Mesenchymal stem cell (in vitro differentiated cells and primary cell): ENCODE measurements around the gene QSER1. TPM values are rescaled to one million over a fixed set of nuclear protein-coding genes. Genes with fewer than 3 reads are reported as not detected.

Source experiments
- DNase-seq: peaks from one replicate; pipeline ENCODE4 v3.0.0-alpha.2; 2013
- H2AFZ ChIP-seq: one replicate; pipeline ENCODE4 v1.6.1; 2013; ENCODE audit warnings: low read depth, mild to moderate bottlenecking, control low read depth, inconsistent platforms, low read length, moderate library complexity
- H2AK5ac ChIP-seq: 2 replicates; pipeline ENCODE4 v1.6.1; 2013; ENCODE audit warnings: low read length, moderate library complexity, mild to moderate bottlenecking, inconsistent platforms; ENCODE audit not compliant: severe bottlenecking
- H2BK120ac ChIP-seq: one replicate; pipeline ENCODE4 v1.6.1; 2013; ENCODE audit warnings: low read depth, mild to moderate bottlenecking, inconsistent platforms, low read length, moderate library complexity
- H2BK12ac ChIP-seq, 2 experiments: one replicate each; pipeline ENCODE4 v1.6.1; 2013; ENCODE audit warnings: inconsistent platforms in 2 of 2, low read length in 2 of 2, mild to moderate bottlenecking in 2 of 2, moderate library complexity in 2 of 2, control low read depth in 1 of 2
- H2BK15ac ChIP-seq: one replicate; pipeline ENCODE4 v1.6.1; 2013; ENCODE audit warnings: mild to moderate bottlenecking, low read depth, inconsistent platforms; ENCODE audit not compliant: poor library complexity, severe bottlenecking
- H2BK5ac ChIP-seq: 2 replicates; pipeline ENCODE4 v1.6.1; 2013; ENCODE audit warnings: low read depth, mild to moderate bottlenecking, low read length, control low read depth, inconsistent platforms; ENCODE audit not compliant: poor library complexity, severe bottlenecking
- H3K14ac ChIP-seq, 2 experiments: one replicate each; pipeline ENCODE4 v1.6.1; 2013; ENCODE audit warnings: inconsistent platforms in 2 of 2, low read length in 2 of 2, control low read depth in 1 of 2, mild to moderate bottlenecking in 1 of 2, moderate library complexity in 1 of 2
- H3K18ac ChIP-seq, 2 experiments: one replicate each; pipeline ENCODE4 v1.6.1; 2013; ENCODE audit warnings: inconsistent platforms in 2 of 2, low read length in 2 of 2, control low read depth in 1 of 2, low read depth in 1 of 2, mild to moderate bottlenecking in 1 of 2
- H3K23ac ChIP-seq, 2 experiments: one replicate each; pipeline ENCODE4 v1.6.1; 2013; ENCODE audit warnings: inconsistent platforms in 2 of 2, low read length in 2 of 2, mild to moderate bottlenecking in 2 of 2, moderate library complexity in 2 of 2, control low read depth in 1 of 2
- H3K27ac ChIP-seq: 2 replicates; pipeline ENCODE4 v1.5.1; 2013; ENCODE audit warnings: mild to moderate bottlenecking, moderate library complexity, low read length, control low read depth, inconsistent platforms; ENCODE audit not compliant: poor library complexity, severe bottlenecking
- H3K27me3 ChIP-seq, 2 experiments: 2 replicates each; pipeline versions ENCODE4 v1.6.1 to v1.7.0; 2013; ENCODE audit warnings: low read length in 2 of 2, mild to moderate bottlenecking in 2 of 2, moderate library complexity in 2 of 2, control low read depth in 1 of 2, inconsistent platforms in 1 of 2; ENCODE audit not compliant: control insufficient read depth in 1 of 2, insufficient read depth in 1 of 2
- H3K36me3 ChIP-seq, 2 experiments: 2 replicates each; pipeline versions ENCODE4 v1.6.1 to v1.7.0; 2013; ENCODE audit warnings: low read length in 2 of 2, control low read depth in 1 of 2, inconsistent platforms in 1 of 2, low read depth in 1 of 2, mild to moderate bottlenecking in 1 of 2; ENCODE audit not compliant: insufficient read depth in 2 of 2, control insufficient read depth in 1 of 2
- H3K4ac ChIP-seq, 2 experiments: one replicate each; pipeline ENCODE4 v1.6.1; 2013; ENCODE audit warnings: inconsistent platforms in 2 of 2, low read length in 2 of 2, mild to moderate bottlenecking in 2 of 2, moderate library complexity in 2 of 2, control low read depth in 1 of 2, low read depth in 1 of 2
- H3K4me1 ChIP-seq: 2 replicates; pipeline ENCODE4 v1.6.1; 2013; ENCODE audit warnings: low read depth, low read length, control low read depth; ENCODE audit not compliant: control insufficient read depth, insufficient read depth
- H3K4me2 ChIP-seq: 2 replicates; pipeline ENCODE4 v1.6.1; 2013; ENCODE audit warnings: low read length, mild to moderate bottlenecking, inconsistent platforms; ENCODE audit not compliant: poor library complexity, severe bottlenecking
- H3K4me3 ChIP-seq, 2 experiments: 2 replicates each; pipeline versions ENCODE4 v1.5.1 to v1.7.0; 2013; ENCODE audit warnings: low read length in 2 of 2, mild to moderate bottlenecking in 2 of 2, control low read depth in 1 of 2, low read depth in 1 of 2; ENCODE audit not compliant: insufficient read depth in 1 of 2
- H3K79me1 ChIP-seq: replicated peaks from 2 replicates; pipeline ENCODE4 v1.6.1; 2013; ENCODE audit warnings: mild to moderate bottlenecking, control low read depth, low read length, inconsistent platforms; ENCODE audit not compliant: poor library complexity, severe bottlenecking
- H3K9ac ChIP-seq: 2 replicates; pipeline ENCODE4 v1.7.0; 2013; ENCODE audit warnings: mild to moderate bottlenecking, low read length, moderate library complexity
- H3K9me3 ChIP-seq: 2 replicates; pipeline ENCODE4 v1.7.0; 2013; ENCODE audit warnings: mild to moderate bottlenecking, low read length; ENCODE audit not compliant: control insufficient read depth
- H4K8ac ChIP-seq: one replicate; pipeline ENCODE4 v1.6.1; 2013; ENCODE audit warnings: inconsistent platforms, mild to moderate bottlenecking, low read length, moderate library complexity
- H4K91ac ChIP-seq: one replicate; pipeline ENCODE4 v1.6.1; 2013; ENCODE audit warnings: mild to moderate bottlenecking, low read length, inconsistent platforms
- WGBS: methylation state at CpG from one replicate; pipeline ENCODE4 v1.1.7; 2013; ENCODE audit warnings: mixed read lengths; 5-methylcytosine and 5-hydroxymethylcytosine counted together
- polyA plus RNA-seq, 2 experiments: library from polyadenylated mRNA; stranded (reverse); fragments of 200-250 nt; gene quantifications; one replicate each; pipeline ENCODE4 v1.2.3, GENCODE V29; 2013

The QSER1 gene
- 12.6 TPM for polyA plus RNA-seq (2013, experiment 1 of 2)
- polyA plus RNA-seq (2013, experiment 2 of 2), result 12.4 TPM

GRCh38 chr11:32892355-32893092, at the start of gene QSER1:
Gene QSER1, plus strand, starts transcription at chr11:32892811. Its CDS starts 315 bp downstream, at chr11:32893126.
- H3K79me1 ChIP-seq, result peaks cover 8% of the 10 kb centered on the region
- H4K91ac ChIP-seq, result peak within 1 kb of the TSS; percentile 92
- H4K8ac ChIP-seq, result peak within 1 kb of the TSS; percentile 95
- H3K27ac ChIP-seq, result peak within 1 kb of the TSS; percentile 68
- peak within 1 kb of the TSS; percentile 91 to 96 for H3K4me3 ChIP-seq
- peak within 1 kb of the TSS; percentile 96 for H3K9ac ChIP-seq
- no peak within 1 kb of the TSS for H2AK5ac ChIP-seq
- peak within 1 kb of the TSS; percentile 74 to 98 for H3K14ac ChIP-seq
- H3K23ac ChIP-seq, result peak within 1 kb of the TSS; percentile 55 to 94
- peaks cover 6% of the 10 kb centered on the region for H3K4me1 ChIP-seq
- peak within 1 kb of the TSS in 1 of 2 experiments; percentile 78 for H2BK12ac ChIP-seq
- peak within 1 kb of the TSS; percentile 94 for H2BK15ac ChIP-seq
- H2BK120ac ChIP-seq, result peak within 1 kb of the TSS; percentile 89
- H3K36me3 ChIP-seq, result no peaks in the 10 kb centered on the region
- no peaks in the 10 kb centered on the region for H3K9me3 ChIP-seq
- peak within 1 kb of the TSS; percentile 95 for H2BK5ac ChIP-seq
- DNase-seq, result peak; percentile 65
- peak within 1 kb of the TSS; percentile 92 to 96 for H3K18ac ChIP-seq
- H2AFZ ChIP-seq, result peak within 1 kb of the TSS; percentile 88
- peak within 1 kb of the TSS; percentile 87 to 99 for H3K4ac ChIP-seq
- peak within 1 kb of the TSS; percentile 94 for H3K4me2 ChIP-seq
- H3K27me3 ChIP-seq, result no peaks in the 10 kb centered on the region
- under 1% methylated on average over 26 of the region's 91 CpGs for WGBS

- no peak overlapping the region for H2AK5ac ChIP-seq
- H2BK5ac ChIP-seq, result no peak overlapping the region
- H2BK15ac ChIP-seq, result no peak overlapping the region
- H4K8ac ChIP-seq, result no peak overlapping the region
- no peak overlapping the region for H3K18ac ChIP-seq
- no peak overlapping the region for H4K91ac ChIP-seq
- H2AFZ ChIP-seq, result no peak overlapping the region
- no peak overlapping the region for H3K23ac ChIP-seq
- no peaks in the 10 kb centered on the region for H3K36me3 ChIP-seq
- no peak overlapping the region for H2BK12ac ChIP-seq
- no peaks in the 10 kb centered on the region for H3K4me1 ChIP-seq
- no peak overlapping the region for H2BK120ac ChIP-seq
- 92% methylated on average over 2 of the region's 3 CpGs for WGBS
- DNase-seq, result no peak
- H3K9me3 ChIP-seq, result no peaks in the 10 kb centered on the region
- no peak overlapping the region for H3K14ac ChIP-seq
- no peaks in the 10 kb centered on the region for H3K27me3 ChIP-seq
- no peak overlapping the region for H3K4me3 ChIP-seq
- no peak overlapping the region for H3K9ac ChIP-seq
- no peaks in the 10 kb centered on the region for H3K79me1 ChIP-seq
- no peak overlapping the region for H3K4ac ChIP-seq
- no peak overlapping the region for H3K4me2 ChIP-seq
- no peak overlapping the region for H3K27ac ChIP-seq
These were observed 49.1 kb upstream of the QSER1 start for GRCh38 chr11:32843544-32843943.

- WGBS, result 89% methylated on average over 1 of the region's 2 CpGs
- no peak overlapping the region for H2BK12ac ChIP-seq
These were observed 45.1 kb upstream of the QSER1 start for GRCh38 chr11:32847511-32847910.

GRCh38 chr11:32849761-32850160, 42.9 kb upstream of the QSER1 start:
- 91% methylated on average over 1 of the region's 1 CpG for WGBS
- Histone ChIP-seq H3K23ac (no peak overlapping the region), H2BK12ac (no peak overlapping the region), H4K91ac (no peak overlapping the region), H3K4me3 (no peak overlapping the region), H3K9ac (no peak overlapping the region), H4K8ac (no peak overlapping the region), H2AFZ (no peak overlapping the region), H2BK15ac (no peak overlapping the region), H2BK5ac (no peak overlapping the region), H3K36me3 (no peaks in the 10 kb centered on the region), H2BK120ac (no peak overlapping the region), H3K27ac (no peak overlapping the region), H3K79me1 (no peaks in the 10 kb centered on the region), H3K9me3 (no peaks in the 10 kb centered on the region), H2AK5ac (no peak overlapping the region), H3K18ac (no peak overlapping the region), H3K4me1 (no peaks in the 10 kb centered on the region), H3K4ac (no peak overlapping the region), H3K4me2 (no peak overlapping the region), H3K14ac (no peak overlapping the region), H3K27me3 (no peaks in the 10 kb centered on the region)
- DNase-seq, result no peak

More at GRCh38 chr11:32847511-32847910, 45.1 kb upstream of the QSER1 start:
- Histone ChIP-seq H2BK5ac (no peak overlapping the region), H3K27me3 (no peaks in the 10 kb centered on the region), H3K18ac (no peak overlapping the region), H2AK5ac (no peak overlapping the region), H3K4ac (no peak overlapping the region), H3K79me1 (no peaks in the 10 kb centered on the region), H4K91ac (no peak overlapping the region), H3K36me3 (no peaks in the 10 kb centered on the region), H3K4me1 (no peaks in the 10 kb centered on the region), H2BK15ac (no peak overlapping the region), H3K14ac (no peak overlapping the region), H3K9ac (no peak overlapping the region), H3K4me2 (no peak overlapping the region), H3K9me3 (no peaks in the 10 kb centered on the region), H3K27ac (no peak overlapping the region), H2AFZ (no peak overlapping the region), H3K23ac (no peak overlapping the region), H2BK120ac (no peak overlapping the region), H3K4me3 (no peak overlapping the region), H4K8ac (no peak overlapping the region)
- no peak for DNase-seq
